ENCODE results near the gene MPG. TPM values are rescaled to one million over a fixed set of nuclear protein-coding genes. Genes with fewer than 3 reads are reported as not detected.
A peak's percentile ranks its signal among the peaks of the same experiment; 100 is the strongest.

The MPG gene
- total RNA-seq, 4 donors from 2014 or later = 22.3 to 63.2 (median 51.2) TPM

DNA sequence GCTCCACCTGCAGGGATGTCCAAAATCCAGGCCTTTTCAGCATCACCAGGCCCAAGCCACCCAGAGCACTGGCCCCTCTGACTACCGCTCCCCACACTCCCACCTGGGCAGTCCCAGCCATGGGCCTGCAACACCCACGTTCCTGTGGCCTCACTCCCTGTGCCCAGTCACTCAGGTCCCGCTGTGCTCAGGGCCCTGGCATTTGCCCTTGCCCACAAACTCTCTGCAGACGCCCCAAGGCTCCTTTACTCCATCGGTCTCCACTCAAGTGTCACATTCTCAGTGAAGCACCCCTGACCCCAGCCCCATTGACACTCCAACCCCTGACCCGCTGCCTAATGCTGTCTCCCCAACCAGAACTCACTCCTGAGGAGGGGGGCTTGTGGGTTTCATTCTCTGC, 23.6 kb downstream of the MPG start:
- H3K9me3 ChIP-seq = no peaks in the 10 kb centered on the region
- H3K4me1 ChIP-seq = peaks cover 0 to 11% (median 0%) of the 10 kb centered on the region in 4 donors
- no peak for DNase-seq
- no peaks in the 10 kb centered on the region for H3K36me3 ChIP-seq
- no peak for TF ChIP-seq EP300 (IDR thresholded peaks at IDR 0.05; ENCODE audit: low read depth)
- TF ChIP-seq POLR2A (IDR thresholded peaks at IDR 0.05) = no peak
- TF ChIP-seq POLR2AphosphoS5 (IDR thresholded peaks at IDR 0.05) = no peak
- TF ChIP-seq CTCF (IDR thresholded peaks at IDR 0.05) = no peak
- no peak overlapping the region for H3K4me3 ChIP-seq
- in situ Hi-C loops (cut with MboI; ENCODE audit: low pct_ligation_motif_present in 1 of 4, low pct_unique_long_range_greater_than_20kb in 1 of 4, low sequenced_read_pairs in 3 of 4) = no loop called here
- peak overlapping the region in 3 of 4 donors; percentile 18 to 48 (median 35) for H3K27ac ChIP-seq
- no peaks in the 10 kb centered on the region for H3K27me3 ChIP-seq
- intact Hi-C loops (cut with DNase I; ENCODE audit: low total_unique reads) = no loop called here
- 84% methylated on average over 6 of the region's 6 CpGs; no CpG with 5 or more reads in 1 of the 2 donors for WGBS, 2 donors (ENCODE audit: low coverage in 1 of 2)

GRCh38 chr16:102060-102855, 24.2 kb downstream of the MPG start:
- Histone ChIP-seq H3K4me1 (peaks cover 0 to 5% (median 0%) of the 10 kb centered on the region in 4 donors), H3K27me3 (no peaks in the 10 kb centered on the region), H3K27ac (peak overlapping the region in 3 of 4 donors; percentile 18 to 48 (median 35)), H3K4me3 (no peak overlapping the region), H3K9me3 (no peaks in the 10 kb centered on the region), H3K36me3 (no peaks in the 10 kb centered on the region)
- no peak for DNase-seq
- intact Hi-C loops (cut with DNase I; ENCODE audit: low total_unique reads) (no loop called here), in situ Hi-C loops (cut with MboI; ENCODE audit: low pct_ligation_motif_present in 1 of 4, low pct_unique_long_range_greater_than_20kb in 1 of 4, low sequenced_read_pairs in 3 of 4) (no loop called here)
- TF ChIP-seq POLR2AphosphoS5 (IDR thresholded peaks at IDR 0.05) = no peak
- no peak for TF ChIP-seq CTCF (IDR thresholded peaks at IDR 0.05)
- no peak for TF ChIP-seq POLR2A (IDR thresholded peaks at IDR 0.05)
- TF ChIP-seq EP300 (IDR thresholded peaks at IDR 0.05; ENCODE audit: low read depth) = no peak
- WGBS, 2 donors (ENCODE audit: low coverage in 1 of 2) = 85% methylated on average over 16 of the region's 19 CpGs; no CpG with 5 or more reads in 1 of the 2 donors

DNA sequence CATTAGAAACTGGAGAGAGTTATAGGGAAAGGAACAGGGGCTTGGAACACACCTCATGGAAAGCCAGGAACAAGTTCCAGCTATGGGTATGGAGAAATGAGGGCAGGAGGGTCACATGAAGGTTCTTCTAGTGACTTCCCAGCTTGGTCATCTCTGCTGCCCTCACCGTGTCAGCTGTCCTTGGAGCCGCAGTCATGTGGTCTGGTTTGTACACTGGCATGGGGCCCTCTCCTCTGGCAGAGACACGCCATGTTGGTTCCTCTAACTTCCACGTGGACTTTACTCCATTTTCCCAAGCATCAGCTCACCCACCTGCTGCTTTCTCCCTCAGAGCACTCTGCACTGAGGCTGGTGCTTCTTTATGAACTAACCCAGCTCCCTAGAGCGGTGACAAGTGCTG, 26.3 kb downstream of the MPG start:
- DNase-seq = no peak
- Histone ChIP-seq H3K27ac (no peak overlapping the region), H3K36me3 (no peaks in the 10 kb centered on the region), H3K9me3 (no peaks in the 10 kb centered on the region), H3K4me3 (no peak overlapping the region), H3K27me3 (no peaks in the 10 kb centered on the region), H3K4me1 (peaks cover 0 to 3% (median 0%) of the 10 kb centered on the region in 4 donors)
- intact Hi-C loops (cut with DNase I; ENCODE audit: low total_unique reads) = no loop called here
- in situ Hi-C loops (cut with MboI; ENCODE audit: low pct_ligation_motif_present in 1 of 4, low pct_unique_long_range_greater_than_20kb in 1 of 4, low sequenced_read_pairs in 3 of 4) = no loop called here
- 70 to 96% methylated on average over 2 to 5 of the region's 5 CpGs for WGBS, 2 donors (ENCODE audit: low coverage in 1 of 2)
- TF ChIP-seq EP300 (IDR thresholded peaks at IDR 0.05; ENCODE audit: low read depth) = no peak
- TF ChIP-seq POLR2A (IDR thresholded peaks at IDR 0.05) = no peak
- no peak for TF ChIP-seq CTCF (IDR thresholded peaks at IDR 0.05)
- no peak for TF ChIP-seq POLR2AphosphoS5 (IDR thresholded peaks at IDR 0.05)

DNA sequence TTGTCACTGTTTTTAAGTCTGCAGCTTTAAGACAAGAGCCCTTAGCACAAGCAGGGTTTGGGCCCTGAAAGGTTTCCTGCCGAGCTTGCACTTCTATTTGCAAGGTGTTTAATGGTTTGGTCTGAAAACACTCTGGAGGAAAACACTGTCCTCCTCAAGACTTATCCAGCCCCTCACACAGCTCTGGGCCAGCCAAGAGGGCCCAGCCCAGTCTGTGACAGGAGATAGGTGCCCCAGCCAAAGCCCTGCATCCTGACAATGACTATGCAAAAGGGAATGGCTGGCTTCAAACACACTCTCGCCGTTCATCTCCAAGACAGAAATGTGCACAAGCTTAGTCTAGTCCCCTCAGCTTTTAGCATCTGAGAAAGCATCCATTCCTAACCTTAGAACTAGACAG, 26.9 kb downstream of the MPG start:
- no peaks in the 10 kb centered on the region for H3K27me3 ChIP-seq
- H3K9me3 ChIP-seq = no peaks in the 10 kb centered on the region
- DNase-seq = no peak
- H3K27ac ChIP-seq = no peak overlapping the region
- intact Hi-C loops (cut with DNase I; ENCODE audit: low total_unique reads) = loop anchor here (5.0 kb wide), 1 partner anchor 77 kb away; the partner anchor contains the start of gene HBQ1
- WGBS, 2 donors (ENCODE audit: low coverage in 1 of 2) = 89% methylated on average over 3 of the region's 3 CpGs; no CpG with 5 or more reads in 1 of the 2 donors
- H3K4me3 ChIP-seq = no peak overlapping the region
- peaks cover 0 to 3% (median 0%) of the 10 kb centered on the region in 4 donors for H3K4me1 ChIP-seq
- TF ChIP-seq CTCF (IDR thresholded peaks at IDR 0.05) (no peak), POLR2AphosphoS5 (IDR thresholded peaks at IDR 0.05) (no peak), EP300 (IDR thresholded peaks at IDR 0.05; ENCODE audit: low read depth) (no peak), POLR2A (IDR thresholded peaks at IDR 0.05) (no peak)
- no peaks in the 10 kb centered on the region for H3K36me3 ChIP-seq
- in situ Hi-C loops (cut with MboI; ENCODE audit: low pct_ligation_motif_present in 1 of 4, low pct_unique_long_range_greater_than_20kb in 1 of 4, low sequenced_read_pairs in 3 of 4) = loop anchor here in 1 of 4 donors (5.0 kb wide), 1 partner anchor 77 kb away; the partner anchor contains the start of gene HBQ1
